Sigmoid colon (tissue), 7 donors: Measurements from ENCODE around the gene GPC5. TPM values are rescaled to one million over a fixed set of nuclear protein-coding genes. Genes with fewer than 3 reads are reported as not detected.
"Not testable (repeated sequence)": the region's sequence is repeated elsewhere in the genome, so short reads cannot be mapped to it uniquely, and the experiment has no call there.

ENCODE experiments used
- DNase-seq: peaks from one replicate; pipeline ENCODE4 v3.0.0-alpha.2; 2019
- H3K27ac ChIP-seq, 4 donors: fragments of 200-600 bp; sonication (generic); one replicate each; pipeline ENCODE4 v1.5.1; 2016 to 2019; ENCODE audit warnings: mild to moderate bottlenecking in 1 of 4
- H3K27me3 ChIP-seq, 3 donors: fragments of 200-600 bp; sonication (generic); one replicate each; pipeline ENCODE4 v1.5.1; 2019; ENCODE audit warnings: mild to moderate bottlenecking in 1 of 3
- H3K36me3 ChIP-seq, 4 donors: fragments of 200-600 bp; sonication (generic); one replicate each; pipeline ENCODE4 v1.5.1; 2016 to 2019
- H3K4me1 ChIP-seq, 4 donors: fragments of 200-600 bp; sonication (generic); one replicate each; pipeline ENCODE4 v1.5.1; 2017 to 2019
- H3K4me3 ChIP-seq, 4 donors: fragments of 200-600 bp; sonication (generic); one replicate each; pipeline ENCODE4 v1.5.1; 2017 to 2019; ENCODE audit warnings: mild to moderate bottlenecking in 2 of 4, moderate library complexity in 1 of 4
- H3K9me3 ChIP-seq, 4 donors: fragments of 200-600 bp in 3 of 4; sonication (generic) in 3 of 4; one replicate each; pipeline versions ENCODE4 v1.5.1 to v1.6.1; 2013 to 2019
- CTCF ChIP-seq, 4 experiments: fragments of 450-650 bp in 3 of 4; fragments of 200-600 bp in 1 of 4; IDR thresholded peaks; one replicate each; pipeline ENCODE4 v1.5.1; 2016 to 2019; ENCODE audit warnings: antibody characterized with exemption in 4 of 4, mild to moderate bottlenecking in 3 of 4, moderate library complexity in 2 of 4
- EP300 ChIP-seq, 4 donors: sonication (generic); formaldehyde crosslinking; IDR thresholded peaks; one replicate each; pipeline ENCODE4 v1.6.1; 2017; ENCODE audit warnings: antibody characterized with exemption in 4 of 4
- POLR2A ChIP-seq, 2 donors: fragments of 450-650 bp; IDR thresholded peaks; one replicate each; pipeline ENCODE4 v1.6.1; 2016; ENCODE audit warnings: antibody characterized with exemption in 2 of 2, mild to moderate bottlenecking in 2 of 2, moderate library complexity in 2 of 2
- POLR2AphosphoS5 ChIP-seq, 4 donors: sonication (generic); formaldehyde crosslinking; IDR thresholded peaks; one replicate each; pipeline ENCODE4 v1.6.1; 2017; ENCODE audit warnings: antibody characterized with exemption in 4 of 4
- WGBS, 2 donors: extraction: QIAGEN DNeasy Blood & Tissue Kit; methylation state at CpG; one replicate each; pipeline ENCODE4 v1.1.7; 2013; 5-methylcytosine and 5-hydroxymethylcytosine counted together
- intact Hi-C: fragments of 100-400 bp; cut with DNase I; formaldehyde crosslinking; loops from one replicate; pipeline ENCODE4 v1.15.1; 2023
- polyA plus RNA-seq, 3 donors: library from polyadenylated mRNA; stranded (reverse); fragments of 200-250 nt; gene quantifications; one replicate each; pipeline ENCODE4 v1.2.3, GENCODE V29; 2013
- total RNA-seq, 4 donors: library from RNA; depleted of rRNA; stranded (reverse); fragments of >200 nt; gene quantifications; one replicate each; pipeline ENCODE4 v1.1.0, GENCODE V29; 2016
- donor health status: healthy with polysubstance abuse.
- donor health status: Bipolar disorder and iron deficiency.
- donor health status: healthy.

GPC5 gene
- total and polyA plus RNA-seq, 7 donors: 0.39 to 3.9 (median 2.9) TPM; not detected in 2

- no peak overlapping the region for H3K27ac ChIP-seq
- WGBS, 2 donors: 88 to 91% methylated on average over 6 of the region's 6 CpGs
- H3K27me3 ChIP-seq: peaks cover 0 to 3% (median 0%) of the 10 kb centered on the region in 3 donors
- H3K4me3 ChIP-seq: no peak overlapping the region
- H3K4me1 ChIP-seq: no peaks in the 10 kb centered on the region
- DNase-seq: no peak
- no peak for TF ChIP-seq POLR2A (IDR thresholded peaks at IDR 0.05)
- TF ChIP-seq EP300 (IDR thresholded peaks at IDR 0.05): no peak
- TF ChIP-seq CTCF (IDR thresholded peaks at IDR 0.05): no peak
- no peak for TF ChIP-seq POLR2AphosphoS5 (IDR thresholded peaks at IDR 0.05)
- no peaks in the 10 kb centered on the region for H3K36me3 ChIP-seq
- intact Hi-C loops: no loop called here
- no peaks in the 10 kb centered on the region for H3K9me3 ChIP-seq
Measured at GRCh38 chr13:91405240-91405639, 6.8 kb downstream of the GPC5 start.

- intact Hi-C loops: no loop called here
- H3K4me1 ChIP-seq: no peaks in the 10 kb centered on the region
- H3K4me3 ChIP-seq: no peak overlapping the region
- H3K36me3 ChIP-seq: no peaks in the 10 kb centered on the region
- TF ChIP-seq POLR2A (IDR thresholded peaks at IDR 0.05) (no peak), POLR2AphosphoS5 (IDR thresholded peaks at IDR 0.05) (no peak), EP300 (IDR thresholded peaks at IDR 0.05) (no peak), CTCF (IDR thresholded peaks at IDR 0.05) (no peak)
- H3K9me3 ChIP-seq: no peaks in the 10 kb centered on the region
- H3K27ac ChIP-seq: no peak overlapping the region
- H3K27me3 ChIP-seq: no peaks in the 10 kb centered on the region
- DNase-seq: no peak
- 40 to 66% methylated on average over 5 of the region's 5 CpGs for WGBS, 2 donors
Measured at GRCh38 chr13:91406619-91407018, 8.2 kb downstream of the GPC5 start.

GRCh38 chr13:91408971-91409370 is 10.6 kb downstream of the GPC5 start:
- no peak for TF ChIP-seq CTCF (IDR thresholded peaks at IDR 0.05)
- no peak for TF ChIP-seq EP300 (IDR thresholded peaks at IDR 0.05)
- no peak for TF ChIP-seq POLR2A (IDR thresholded peaks at IDR 0.05)
- TF ChIP-seq POLR2AphosphoS5 (IDR thresholded peaks at IDR 0.05): no peak
- intact Hi-C loops: no loop called here
- Histone ChIP-seq H3K27ac (no peak overlapping the region), H3K36me3 (no peaks in the 10 kb centered on the region), H3K4me3 (no peak overlapping the region), H3K4me1 (no peaks in the 10 kb centered on the region), H3K27me3 (no peaks in the 10 kb centered on the region), H3K9me3 (no peaks in the 10 kb centered on the region)
- WGBS, 2 donors: 47 to 76% methylated on average over 2 of the region's 2 CpGs
- DNase-seq: no peak

DNA sequence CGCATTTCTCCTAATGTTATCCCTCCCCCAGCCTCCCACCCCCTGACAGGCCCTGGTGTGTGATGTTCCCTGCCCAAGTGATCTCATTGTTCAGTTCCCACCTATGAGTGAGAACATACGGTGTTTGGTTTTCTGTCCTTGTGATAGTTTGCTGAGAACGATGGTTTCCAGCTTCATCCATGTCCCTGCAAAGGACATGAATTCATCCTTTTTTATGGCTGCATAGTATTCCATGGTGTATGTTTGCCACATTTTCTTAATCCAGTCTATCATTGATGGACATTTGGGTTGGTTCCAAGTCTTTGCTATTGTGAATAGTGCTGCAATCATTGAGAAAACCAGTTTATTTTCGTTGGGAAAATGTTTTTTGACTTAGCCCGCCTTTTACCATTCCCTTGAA is 18.2 kb downstream of the GPC5 start:
- H3K9me3 ChIP-seq, H3K4me3 ChIP-seq, H3K27me3 ChIP-seq, intact Hi-C loops, H3K4me1 ChIP-seq, H3K36me3 ChIP-seq, H3K27ac ChIP-seq, DNase-seq: not testable (repeated sequence)
- 84 to 93% methylated on average over 5 of the region's 5 CpGs for WGBS, 2 donors

GRCh38 chr13:91417660-91418325 is 19.4 kb downstream of the GPC5 start:
- Histone ChIP-seq H3K4me1 (no peaks in the 10 kb centered on the region), H3K9me3 (no peaks in the 10 kb centered on the region), H3K27ac (no peak overlapping the region), H3K27me3 (no peaks in the 10 kb centered on the region), H3K36me3 (no peaks in the 10 kb centered on the region), H3K4me3 (no peak overlapping the region)
- TF ChIP-seq POLR2A (IDR thresholded peaks at IDR 0.05): no peak
- TF ChIP-seq EP300 (IDR thresholded peaks at IDR 0.05): no peak
- TF ChIP-seq CTCF (IDR thresholded peaks at IDR 0.05): no peak
- no peak for TF ChIP-seq POLR2AphosphoS5 (IDR thresholded peaks at IDR 0.05)
- intact Hi-C loops: no loop called here
- WGBS, 2 donors: 15 to 44% methylated on average over 6 of the region's 6 CpGs
- DNase-seq: no peak
